ENCODE measurements around the gene FPR3.
"Not testable (repeated sequence)": the region's sequence is repeated elsewhere in the genome, so short reads cannot be mapped to it uniquely, and the experiment has no call there.

Gene FPR3

DNA sequence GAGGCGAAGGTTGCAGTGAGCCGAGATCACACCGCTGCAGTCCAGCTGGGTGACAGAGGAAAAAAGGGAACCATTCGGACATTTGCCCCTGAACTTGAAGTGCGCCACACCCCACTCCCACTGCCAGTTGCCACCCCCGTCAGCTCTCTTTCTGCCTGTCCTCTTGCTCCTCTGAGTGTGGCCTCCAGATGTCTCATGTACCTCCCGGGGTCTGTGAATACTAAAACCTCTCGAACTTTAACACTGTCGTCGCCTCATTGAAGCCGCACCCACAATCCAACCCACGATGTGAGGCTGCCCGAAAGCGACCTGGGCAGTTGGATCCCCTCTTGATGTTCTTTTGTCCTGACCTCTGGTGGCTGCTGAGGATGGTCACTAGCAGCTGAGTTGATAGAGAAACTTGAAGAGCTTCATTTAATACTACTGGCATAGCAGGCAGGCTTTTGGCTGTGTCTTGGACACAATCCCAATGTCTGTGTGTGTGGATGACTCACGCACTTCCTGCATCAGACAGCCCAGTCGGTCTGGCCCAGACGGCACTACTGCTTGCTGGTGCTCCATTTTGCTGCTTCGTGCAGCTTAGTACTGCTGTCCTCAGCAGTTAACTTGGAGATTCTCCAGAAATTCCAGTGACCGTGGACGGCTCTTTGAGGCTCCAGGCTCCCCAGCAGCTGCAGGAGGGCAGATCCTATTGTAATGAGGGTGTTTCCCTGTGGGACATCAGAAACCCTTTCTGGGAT, 4.2 kb downstream of the FPR3 start:
- TF ChIP-seq, protein P1, sequence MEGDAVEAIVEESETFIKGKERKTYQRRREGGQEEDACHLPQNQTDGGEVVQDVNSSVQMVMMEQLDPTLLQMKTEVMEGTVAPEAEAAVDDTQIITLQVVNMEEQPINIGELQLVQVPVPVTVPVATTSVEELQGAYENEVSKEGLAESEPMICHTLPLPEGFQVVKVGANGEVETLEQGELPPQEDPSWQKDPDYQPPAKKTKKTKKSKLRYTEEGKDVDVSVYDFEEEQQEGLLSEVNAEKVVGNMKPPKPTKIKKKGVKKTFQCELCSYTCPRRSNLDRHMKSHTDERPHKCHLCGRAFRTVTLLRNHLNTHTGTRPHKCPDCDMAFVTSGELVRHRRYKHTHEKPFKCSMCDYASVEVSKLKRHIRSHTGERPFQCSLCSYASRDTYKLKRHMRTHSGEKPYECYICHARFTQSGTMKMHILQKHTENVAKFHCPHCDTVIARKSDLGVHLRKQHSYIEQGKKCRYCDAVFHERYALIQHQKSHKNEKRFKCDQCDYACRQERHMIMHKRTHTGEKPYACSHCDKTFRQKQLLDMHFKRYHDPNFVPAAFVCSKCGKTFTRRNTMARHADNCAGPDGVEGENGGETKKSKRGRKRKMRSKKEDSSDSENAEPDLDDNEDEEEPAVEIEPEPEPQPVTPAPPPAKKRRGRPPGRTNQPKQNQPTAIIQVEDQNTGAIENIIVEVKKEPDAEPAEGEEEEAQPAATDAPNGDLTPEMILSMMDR (IDR thresholded peaks at IDR 0.05; ENCODE audit: low read depth, low read length) = no peak
- H3K4me3 ChIP-seq (replicated peaks in 1 of 2; ENCODE audit: low read depth in 2 of 2, low read length in 2 of 2) = peak overlapping the region in 1 of 2 donors; percentile 2
- peak; percentile 98 to 100 for DNase-seq (ENCODE audit: low read depth in 2 of 2)

DNA sequence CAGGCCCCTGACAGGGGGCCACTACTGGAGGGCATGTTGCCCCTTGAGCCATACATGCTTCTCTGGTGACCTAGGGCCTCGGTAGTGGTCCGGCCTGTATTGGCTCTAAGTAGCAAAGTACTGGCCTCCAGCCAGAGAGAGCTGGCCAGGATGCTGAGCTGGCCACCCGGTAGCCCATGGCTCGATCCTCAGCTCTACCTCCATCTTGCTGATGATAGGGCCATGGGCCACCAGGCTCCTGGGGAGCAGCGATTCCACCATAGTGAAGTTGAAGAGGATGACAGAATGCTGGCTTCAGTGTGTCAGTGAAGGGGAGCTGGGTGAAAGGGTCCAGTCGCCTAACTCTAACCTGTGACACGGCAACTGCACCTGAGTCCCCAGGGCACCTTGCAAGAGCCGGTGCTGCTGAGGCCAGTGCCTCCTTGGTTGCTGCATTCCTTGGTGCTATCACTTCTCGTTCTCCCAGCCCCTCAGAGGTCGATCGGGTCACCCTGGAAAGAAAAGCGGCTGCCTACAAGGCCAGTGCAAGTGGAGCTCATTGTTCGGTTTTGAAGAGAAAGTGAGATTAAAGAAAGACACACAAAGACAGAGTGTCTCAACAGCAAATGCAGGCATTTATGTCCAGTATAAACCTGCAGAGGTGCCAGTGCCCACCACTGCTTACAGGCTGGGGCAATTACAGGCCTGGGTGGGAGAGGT, 5.0 kb downstream of the FPR3 start:
- peak overlapping the region in 1 of 2 donors; percentile 2 for H3K4me3 ChIP-seq (replicated peaks in 1 of 2; ENCODE audit: low read depth in 2 of 2, low read length in 2 of 2)
- DNase-seq (ENCODE audit: low read depth in 2 of 2) = no peak
- TF ChIP-seq, protein P1 (IDR thresholded peaks at IDR 0.05; ENCODE audit: low read depth, low read length) = no peak

DNA sequence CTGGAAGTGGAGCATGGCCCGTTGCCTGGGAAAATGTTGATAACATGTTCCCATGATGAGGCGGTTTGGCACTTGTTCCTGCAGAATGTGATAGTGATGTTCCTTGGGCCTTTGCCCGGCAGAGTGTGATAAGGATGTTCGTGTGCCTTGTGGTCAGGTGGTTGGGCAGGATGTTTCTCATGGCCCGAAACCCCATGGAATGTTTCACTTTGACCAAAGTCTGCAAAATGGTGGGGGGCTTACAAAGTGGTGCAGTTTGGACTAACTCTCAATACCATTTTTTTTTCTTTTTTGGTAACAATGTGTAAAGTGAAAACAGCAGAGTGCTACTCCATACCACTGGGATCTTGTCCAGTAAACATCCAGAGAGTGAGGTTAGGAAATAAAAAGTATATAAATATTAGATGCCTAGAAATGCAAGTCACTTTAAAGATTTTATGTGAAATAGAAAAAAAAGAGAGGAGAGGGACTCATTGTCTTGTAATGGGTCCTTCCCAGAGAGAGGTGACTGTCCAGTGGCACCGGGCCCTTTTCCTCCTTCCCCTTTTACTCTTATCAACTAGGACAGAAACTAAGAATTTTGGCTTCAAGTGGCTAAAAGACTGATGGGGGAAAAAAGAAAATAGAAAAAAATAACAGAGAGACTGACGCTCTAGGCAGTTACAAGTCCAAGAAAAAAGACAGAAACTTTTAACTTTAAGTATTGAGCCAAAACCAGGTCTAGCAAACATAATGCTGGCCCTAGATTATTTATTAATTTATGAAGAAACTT, 5.7 kb downstream of the FPR3 start:
- H3K4me3 ChIP-seq (replicated peaks in 1 of 2; ENCODE audit: low read depth in 2 of 2, low read length in 2 of 2) = no peak overlapping the region
- DNase-seq (ENCODE audit: low read depth in 2 of 2) = peak; percentile 75 to 99
- TF ChIP-seq, protein P1 (IDR thresholded peaks at IDR 0.05; ENCODE audit: low read depth, low read length) = no peak

DNA sequence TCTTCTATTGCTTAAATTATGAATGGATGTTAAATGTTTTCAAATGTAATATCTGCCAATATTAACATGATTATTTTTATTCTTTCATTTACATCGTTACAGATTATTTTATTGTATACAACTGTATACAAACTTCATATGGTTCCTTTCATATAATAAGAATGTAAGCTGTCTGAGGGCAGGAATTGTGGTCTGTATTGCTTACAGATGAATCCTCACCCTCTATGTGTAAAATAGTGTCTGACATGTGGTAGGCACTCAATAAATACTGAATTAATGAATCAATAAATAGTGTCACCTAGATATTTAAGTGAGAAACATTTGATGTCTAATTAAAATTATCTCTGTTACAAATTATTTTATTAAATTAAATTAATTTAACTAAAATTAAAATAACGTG, 7.8 kb downstream of the FPR3 start:
- no peak overlapping the region for H3K4me3 ChIP-seq (replicated peaks in 1 of 2; ENCODE audit: low read depth in 2 of 2, low read length in 2 of 2)
- TF ChIP-seq, protein P1 (IDR thresholded peaks at IDR 0.05; ENCODE audit: low read depth, low read length) = no peak
- DNase-seq (ENCODE audit: low read depth in 2 of 2) = no peak

DNA sequence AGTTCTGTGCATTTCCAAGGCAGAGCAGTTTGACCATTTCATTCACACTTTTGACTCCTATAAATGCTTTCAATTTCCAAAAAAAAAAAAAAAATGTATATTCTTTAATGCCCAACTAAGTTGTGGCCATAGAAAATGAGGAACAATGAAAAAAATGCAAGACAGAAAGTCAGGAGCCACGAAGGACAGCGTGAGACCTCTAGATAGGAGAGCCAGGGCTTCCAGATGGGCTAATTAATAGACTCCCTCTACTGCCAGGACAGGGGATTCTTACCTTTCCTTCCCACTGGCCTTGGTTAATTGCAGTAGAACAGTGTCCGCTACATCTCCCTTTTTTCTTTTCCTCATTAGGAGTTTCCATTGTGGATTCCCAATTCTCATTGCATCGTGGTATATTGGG, 8.6 kb downstream of the FPR3 start:
- no peak for DNase-seq (ENCODE audit: low read depth in 2 of 2)
- H3K4me3 ChIP-seq (replicated peaks in 1 of 2; ENCODE audit: low read depth in 2 of 2, low read length in 2 of 2) = no peak overlapping the region
- TF ChIP-seq, protein P1 (IDR thresholded peaks at IDR 0.05; ENCODE audit: low read depth, low read length) = no peak

DNA sequence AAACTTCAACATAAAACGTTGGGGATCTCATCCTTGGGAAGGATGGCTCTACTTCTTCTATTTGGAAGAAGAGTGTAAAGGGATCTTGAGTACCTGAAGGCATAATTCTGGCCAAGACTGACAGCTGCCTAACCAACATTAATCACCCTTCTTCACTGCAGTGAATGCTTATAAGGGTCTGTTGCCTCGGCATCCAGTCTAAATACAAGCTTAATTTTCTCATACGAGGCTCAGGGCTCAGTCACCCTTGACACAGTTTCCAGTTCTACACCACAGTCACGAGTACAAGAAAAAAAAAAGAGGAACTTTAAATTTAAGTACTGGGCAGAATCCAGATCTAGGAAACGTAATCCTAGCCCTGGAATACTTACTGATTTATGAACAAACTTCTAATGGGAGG, 9.0 kb downstream of the FPR3 start:
- DNase-seq (ENCODE audit: low read depth in 2 of 2) = peak in 1 of 2 donors; percentile 42
- TF ChIP-seq, protein P1 (IDR thresholded peaks at IDR 0.05; ENCODE audit: low read depth, low read length) = no peak

DNA sequence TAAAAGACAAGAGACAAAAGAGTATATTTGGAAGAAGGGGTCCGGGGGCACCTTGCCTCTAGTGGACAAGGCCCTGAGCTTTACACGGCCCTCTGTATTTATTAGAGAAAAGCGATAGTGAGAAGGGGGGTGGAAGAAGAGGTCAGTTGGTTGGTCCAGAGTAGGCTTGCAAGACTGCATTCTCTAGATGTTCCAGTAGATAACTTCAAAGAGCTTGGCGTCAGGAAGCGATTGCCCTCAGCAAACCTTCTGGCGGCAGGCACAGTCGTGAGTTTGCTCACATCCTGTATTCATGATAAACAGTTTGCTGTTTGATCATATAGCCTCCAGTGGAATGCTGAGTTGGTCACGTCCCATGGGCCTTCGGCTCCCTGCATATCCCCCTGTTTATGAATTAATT, 9.8 kb downstream of the FPR3 start:
- DNase-seq (ENCODE audit: low read depth in 2 of 2) = peak in 1 of 2 donors; percentile 76
- H3K4me3 ChIP-seq (replicated peaks in 1 of 2; ENCODE audit: low read depth in 2 of 2, low read length in 2 of 2) = not testable (repeated sequence)

More for the DNA sequence above, 9.0 kb downstream of the FPR3 start:
- no peak overlapping the region for H3K4me3 ChIP-seq (replicated peaks in 1 of 2; ENCODE audit: low read depth in 2 of 2, low read length in 2 of 2)

DNA sequence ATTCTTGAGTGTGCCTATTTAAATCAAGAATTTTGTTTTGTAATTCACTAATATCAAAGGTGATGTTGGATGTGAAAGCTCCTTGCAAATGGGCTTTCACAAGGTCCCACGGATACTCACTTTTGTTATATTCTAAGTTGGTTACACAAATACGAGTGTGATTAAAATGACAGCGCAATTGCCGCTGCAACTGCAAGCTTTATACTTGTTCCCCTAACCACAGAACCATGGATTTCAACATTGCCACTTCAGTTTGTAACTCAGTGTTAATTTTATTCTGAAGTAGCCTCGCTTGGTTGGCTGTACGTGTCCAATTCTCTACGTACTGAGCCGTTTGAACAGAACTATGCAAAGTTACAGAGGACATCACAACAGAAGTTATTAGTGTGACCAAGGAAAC, 10.4 kb downstream of the FPR3 start:
- H3K4me3 ChIP-seq (replicated peaks in 1 of 2; ENCODE audit: low read depth in 2 of 2, low read length in 2 of 2); DNase-seq (ENCODE audit: low read depth in 2 of 2): not testable (repeated sequence)

DNA sequence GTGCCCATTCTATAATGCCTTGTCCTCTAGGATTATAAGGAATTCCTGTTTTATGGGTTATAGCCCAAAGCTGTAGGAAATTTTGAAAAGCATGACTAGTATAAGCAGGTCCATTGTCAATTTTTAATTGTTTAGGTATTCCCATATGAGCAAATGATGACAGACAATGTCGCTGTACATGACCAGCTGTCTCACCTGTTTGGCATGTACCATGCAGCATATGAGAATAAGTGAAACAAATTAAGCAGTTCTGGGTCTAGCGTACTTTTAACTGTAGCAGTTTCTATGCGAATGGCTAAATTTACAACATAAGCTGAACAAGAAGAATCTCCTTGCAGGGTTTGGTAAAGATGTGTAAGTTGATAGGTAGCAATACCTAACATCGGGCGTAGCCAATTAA, 11.6 kb downstream of the FPR3 start:
- H3K4me3 ChIP-seq (replicated peaks in 1 of 2; ENCODE audit: low read depth in 2 of 2, low read length in 2 of 2); DNase-seq (ENCODE audit: low read depth in 2 of 2): not testable (repeated sequence)

All from cardiac fibroblast (primary cell).